HG03039 (cell line): ENCODE results near the gene TOR1B.
"Not testable (repeated sequence)": the region's sequence is repeated elsewhere in the genome, so short reads cannot be mapped to it uniquely, and the experiment has no call there.

Experiments used
- ATAC-seq: cut with Tn5 transposase; IDR thresholded peaks from one replicate; pipeline ENCODE4 v1.9.1; 2021; ENCODE audit warnings: mild to moderate bottlenecking, moderate library complexity; ENCODE audit not compliant: unreplicated experiment

Gene TOR1B, protein sequence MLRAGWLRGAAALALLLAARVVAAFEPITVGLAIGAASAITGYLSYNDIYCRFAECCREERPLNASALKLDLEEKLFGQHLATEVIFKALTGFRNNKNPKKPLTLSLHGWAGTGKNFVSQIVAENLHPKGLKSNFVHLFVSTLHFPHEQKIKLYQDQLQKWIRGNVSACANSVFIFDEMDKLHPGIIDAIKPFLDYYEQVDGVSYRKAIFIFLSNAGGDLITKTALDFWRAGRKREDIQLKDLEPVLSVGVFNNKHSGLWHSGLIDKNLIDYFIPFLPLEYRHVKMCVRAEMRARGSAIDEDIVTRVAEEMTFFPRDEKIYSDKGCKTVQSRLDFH

DNA sequence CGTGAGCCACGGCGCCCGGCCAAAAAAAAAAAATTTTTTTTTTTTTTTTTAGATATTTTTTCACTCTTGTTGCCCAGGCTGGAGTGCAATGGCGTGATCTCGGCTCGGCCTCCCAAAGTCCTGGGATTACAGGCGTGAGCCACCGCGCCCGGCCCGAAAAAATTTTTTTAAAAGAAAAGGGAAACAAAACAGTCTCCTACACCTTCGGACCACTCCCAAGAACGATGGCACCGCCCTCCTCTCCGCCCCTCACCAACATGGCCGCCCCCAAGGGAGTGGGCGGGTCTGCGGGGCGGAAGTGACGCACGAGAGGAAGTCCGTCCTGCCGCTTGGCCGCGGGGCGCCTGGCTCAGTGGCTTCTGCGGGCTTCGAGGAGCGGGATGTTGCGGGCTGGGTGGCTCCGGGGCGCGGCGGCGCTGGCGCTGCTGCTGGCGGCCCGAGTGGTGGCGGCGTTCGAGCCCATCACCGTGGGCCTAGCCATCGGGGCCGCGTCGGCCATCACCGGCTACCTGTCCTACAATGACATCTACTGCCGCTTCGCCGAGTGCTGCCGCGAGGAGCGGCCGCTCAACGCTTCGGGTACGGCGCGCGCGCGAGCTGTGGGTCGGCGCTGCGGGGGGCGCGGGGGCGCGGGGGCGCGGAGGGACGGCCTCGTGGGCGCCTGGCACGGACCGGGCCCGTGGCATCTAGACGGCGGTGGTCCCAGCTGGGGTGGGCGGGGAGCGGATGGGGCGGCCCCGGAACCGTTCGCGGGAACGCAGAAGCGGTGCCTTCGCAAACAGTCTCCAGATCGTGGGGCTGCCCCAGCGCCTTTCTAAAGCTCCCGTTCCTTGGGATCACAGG lies at the start of gene TOR1B:
Gene TOR1B, plus strand, starts transcription at position 352 of the 843 bp plus-strand sequence. Its CDS starts 29 bp downstream, at position 381.
- peak; percentile 81 for ATAC-seq

GRCh38 chr9:129755151-129755550 lies 47.8 kb upstream of the TOR1B start:
- ATAC-seq = no peak

DNA sequence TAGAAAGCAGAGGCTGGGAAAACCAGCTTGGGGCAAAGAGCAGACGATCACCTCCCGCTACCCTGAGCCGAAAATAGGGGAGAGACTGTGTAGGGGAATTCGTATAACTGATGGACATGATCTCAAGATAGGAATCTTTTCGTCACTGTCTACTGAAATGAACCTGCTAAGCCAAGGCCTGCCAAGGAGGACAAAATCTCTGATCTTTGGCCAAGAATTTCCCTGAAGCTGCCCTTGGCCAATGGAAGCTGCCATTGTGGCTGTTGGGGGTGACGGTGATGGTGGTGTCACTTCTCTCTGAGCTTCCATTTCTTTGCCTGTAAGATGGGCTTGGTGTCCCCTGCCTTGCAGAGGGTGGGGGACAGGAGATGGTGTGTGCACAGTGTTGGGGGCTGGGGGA lies 46.8 kb upstream of the TOR1B start:
- ATAC-seq = no peak

DNA sequence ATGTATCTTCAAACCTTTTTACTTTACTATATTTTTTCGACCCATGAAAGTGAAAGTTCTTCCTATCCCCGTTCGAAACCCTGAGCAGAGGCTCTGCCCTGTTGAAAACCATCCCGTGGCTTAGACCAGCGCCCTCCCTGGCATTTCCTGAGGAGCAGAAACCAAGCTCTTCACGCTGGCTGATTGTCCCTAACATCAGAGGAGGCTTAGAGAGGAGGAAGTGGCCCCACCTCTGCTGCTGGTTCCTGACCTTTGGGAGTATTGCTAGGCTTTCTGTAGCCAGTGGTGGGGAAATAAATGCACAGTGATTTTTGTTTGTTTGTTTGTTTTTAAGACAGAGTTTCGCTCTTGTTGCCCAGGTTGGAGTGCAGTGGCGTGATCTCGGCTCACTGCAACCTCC lies 45.9 kb upstream of the TOR1B start:
- no peak for ATAC-seq

- no peak for ATAC-seq
Observed at GRCh38 chr9:129759319-129759718, 43.7 kb upstream of the TOR1B start.

DNA sequence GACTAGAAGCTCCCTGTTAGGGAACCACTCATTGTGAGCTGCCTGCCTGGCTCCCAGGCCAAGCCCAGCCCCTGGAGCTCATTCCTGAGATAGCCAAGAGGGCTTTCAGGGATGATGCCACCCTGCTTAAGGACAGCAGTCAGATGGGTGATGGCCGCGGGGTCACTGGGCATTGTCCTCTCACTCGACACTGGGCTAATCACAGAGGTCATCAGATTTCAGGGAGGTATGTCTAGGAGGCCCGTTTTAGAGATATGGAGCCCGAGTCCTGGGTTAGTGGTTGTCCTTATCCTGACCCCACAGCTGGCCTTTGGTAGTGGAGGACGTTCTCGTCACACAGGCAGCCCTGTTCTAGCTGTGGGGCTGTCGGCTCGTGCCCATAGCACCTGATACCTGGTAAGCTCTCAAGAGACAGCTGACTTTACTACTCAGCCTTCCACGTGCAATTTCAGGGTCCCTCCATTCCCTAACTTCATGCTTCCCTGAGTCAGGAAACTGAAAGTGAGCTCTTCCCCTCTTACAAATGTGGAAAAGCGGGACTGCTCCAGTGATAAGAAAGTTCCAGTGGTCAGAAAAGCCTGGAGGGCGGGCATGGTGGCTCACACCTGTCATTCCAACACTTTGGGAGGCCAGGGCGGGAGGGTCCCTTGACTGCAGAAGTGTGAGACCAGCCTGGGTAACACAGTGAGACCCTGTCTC lies 43.0 kb upstream of the TOR1B start:
- ATAC-seq = no peak

GRCh38 chr9:129760784-129761183 lies 42.2 kb upstream of the TOR1B start:
- not testable (repeated sequence) for ATAC-seq

GRCh38 chr9:129761293-129761900 lies 41.6 kb upstream of the TOR1B start:
- no peak for ATAC-seq

- no peak for ATAC-seq
Observed at GRCh38 chr9:129761901-129762369, 41.0 kb upstream of the TOR1B start.

GRCh38 chr9:129762370-129762984 lies 40.5 kb upstream of the TOR1B start:
- not testable (repeated sequence) for ATAC-seq

GRCh38 chr9:129762985-129763926 lies 39.7 kb upstream of the TOR1B start:
- no peak for ATAC-seq

GRCh38 chr9:129765764-129766317 lies 37.1 kb upstream of the TOR1B start:
- no peak for ATAC-seq

DNA sequence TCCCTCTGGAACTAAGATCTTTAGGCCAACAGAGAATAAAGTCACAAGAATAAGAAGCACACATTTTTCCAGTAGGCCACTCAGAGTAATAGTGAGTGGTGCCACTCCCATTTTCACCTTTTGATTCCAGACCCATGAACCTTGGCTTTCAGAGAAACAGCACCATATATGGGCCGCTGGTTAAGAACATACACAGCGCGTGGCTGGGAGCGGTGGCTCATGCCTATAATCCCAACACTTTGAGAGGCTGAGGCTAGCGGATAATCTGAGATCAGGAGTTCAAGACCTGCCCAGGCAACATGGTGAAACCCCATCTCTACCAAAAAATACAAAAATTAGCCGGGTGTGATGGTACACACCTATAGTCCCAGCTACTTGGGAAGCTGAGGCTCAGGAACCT lies 34.5 kb upstream of the TOR1B start:
- ATAC-seq = no peak

DNA sequence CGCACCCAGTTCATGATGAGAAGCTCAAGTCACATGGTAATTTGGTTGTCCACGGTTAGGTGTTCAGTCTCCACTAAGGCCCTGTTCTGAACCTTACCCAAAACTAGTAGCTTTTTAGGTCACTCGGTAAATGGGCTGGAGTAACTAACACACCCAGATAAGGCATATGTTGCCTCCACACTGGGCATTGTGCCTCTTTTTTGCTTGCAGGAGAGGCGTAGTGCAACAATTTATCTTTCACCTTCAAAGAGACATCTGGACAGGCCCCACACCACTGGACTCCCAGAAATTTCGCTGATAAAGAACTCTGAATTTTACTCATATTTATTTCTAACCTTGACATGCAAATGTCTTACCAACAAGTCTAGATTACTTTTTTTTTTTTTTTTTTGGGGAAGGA lies 33.3 kb upstream of the TOR1B start:
- no peak for ATAC-seq

- ATAC-seq = no peak
Observed at GRCh38 chr9:129770741-129771140, 32.2 kb upstream of the TOR1B start.

- ATAC-seq = no peak
Observed at GRCh38 chr9:129773262-129774048, 29.5 kb upstream of the TOR1B start.

DNA sequence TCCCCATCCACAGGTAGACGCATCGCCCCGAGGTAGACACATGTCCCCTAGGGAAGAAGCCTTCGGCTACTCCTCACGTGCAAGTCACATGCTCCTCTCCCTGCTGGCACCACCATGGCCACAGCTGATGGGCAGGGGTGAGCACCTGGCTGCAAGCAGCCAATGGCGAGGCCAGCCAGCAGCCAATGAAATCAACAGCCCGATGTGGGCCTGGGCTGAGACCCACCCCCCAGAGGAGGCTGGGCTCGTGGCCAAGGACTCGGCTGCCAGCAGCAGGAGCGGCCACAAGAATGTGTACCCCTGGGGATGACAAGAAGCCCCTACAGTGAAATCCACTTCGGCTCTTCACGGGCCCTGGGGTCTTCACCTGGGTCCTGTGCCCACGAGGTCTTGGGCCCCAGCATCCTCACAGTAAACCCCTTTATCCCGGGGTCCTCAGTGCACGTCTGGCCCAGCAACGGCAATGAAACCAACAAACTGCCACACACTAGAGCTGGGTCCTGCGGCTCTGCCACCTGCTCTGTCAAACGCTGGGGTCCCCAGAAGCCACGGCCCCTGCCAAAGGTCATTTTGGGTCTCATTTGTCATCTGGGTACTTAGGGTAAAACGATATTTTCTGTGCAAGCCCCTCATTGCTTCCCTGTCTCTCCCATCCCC lies 28.1 kb upstream of the TOR1B start:
- no peak for ATAC-seq

DNA sequence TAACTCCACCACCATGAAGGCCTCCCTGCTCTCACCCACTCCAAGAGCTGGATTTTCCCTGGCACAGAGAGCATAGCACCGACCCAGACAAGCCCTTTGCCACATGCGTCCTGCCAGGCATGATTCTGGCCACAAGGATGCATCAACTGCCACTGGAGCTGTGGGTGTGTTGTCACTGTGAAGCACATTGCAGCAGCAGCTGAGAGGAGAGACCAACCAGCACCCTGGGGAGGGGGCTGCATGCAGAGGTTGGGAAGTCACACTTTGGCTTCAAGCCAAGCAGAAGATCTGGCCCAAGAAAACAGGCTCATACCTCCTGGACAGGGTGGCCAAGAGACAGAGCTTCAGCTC lies 27.6 kb upstream of the TOR1B start:
- no peak for ATAC-seq
